Suprapubic skin (tissue), 3 donors: ENCODE measurements around the gene MTCH1.

ENCODE experiments used
- CTCF ChIP-seq, 2 donors: fragments of 200-600 bp in 1 of 2; fragments of 450-650 bp in 1 of 2; sonication (generic) in 1 of 2; IDR thresholded peaks; one replicate each; pipeline ENCODE4 v1.5.1; 2016 to 2019; ENCODE audit warnings: antibody characterized with exemption in 2 of 2, mild to moderate bottlenecking in 1 of 2, moderate library complexity in 1 of 2
- POLR2AphosphoS5 ChIP-seq, 3 donors: sonication (generic); formaldehyde crosslinking; IDR thresholded peaks; one replicate each; pipeline ENCODE4 v1.6.1; 2017; ENCODE audit warnings: antibody characterized with exemption in 3 of 3

- TF ChIP-seq CTCF (IDR thresholded peaks at IDR 0.05) (no peak), POLR2AphosphoS5 (IDR thresholded peaks at IDR 0.05) (no peak)
Observed at GRCh38 chr6:37017606-37018197, 31.7 kb upstream of the MTCH1 start.
